Caco-2 (cell line): ENCODE data around the gene CFAP299. TPM values are rescaled to one million over a fixed set of nuclear protein-coding genes. Genes with fewer than 3 reads are reported as not detected.

Experiments
- BruUV-seq: library from RNA; stranded (reverse); fragments of 400-500 nt; replicated peaks from 2 replicates; lab custom pipeline; 2021; lab: Mats Ljungman, UMichigan
- CTCF ChIA-PET: fragments of 300-600 bp; sonication (Branson Sonifier 250); formaldehyde crosslinking; loops from one replicate; lab custom pipeline; 2022; ENCODE audit warnings: antibody characterized with exemption; lab: Charles Lee
- POLR2A ChIA-PET: fragments of 300-600 bp; sonication (Branson Sonifier 250); formaldehyde crosslinking; loops from one replicate; lab custom pipeline; 2022; ENCODE audit warnings: antibody characterized with exemption; lab: Charles Lee
- DNase-seq, 2 experiments: peaks; one replicate each; pipeline versions ENCODE4 v3.0.0 to v3.0.0-alpha.2; 2020 to 2022
- H3K27me3 ChIP-seq: replicated peaks from 2 replicates; pipeline ENCODE4 v1.6.0; 2011; ENCODE audit warnings: low read length; ENCODE audit not compliant: control insufficient read depth, insufficient read depth
- H3K36me3 ChIP-seq: 2 replicates; pipeline ENCODE4 v1.5.1; 2011; ENCODE audit warnings: low read length; ENCODE audit not compliant: control insufficient read depth, insufficient read depth
- H3K4me1 ChIP-seq: fragments of 250-450 bp; sonication (Bioruptor Pico); 2 replicates; pipeline ENCODE4 v1.5.1; 2020; ENCODE audit warnings: mild to moderate bottlenecking
- H3K4me3 ChIP-seq: 2 replicates; pipeline ENCODE4 v1.5.1; 2011; ENCODE audit warnings: low read depth, mild to moderate bottlenecking, control low read depth, low read length
- H3K9me3 ChIP-seq: fragments of 250-450 bp; sonication (Bioruptor Pico); 2 replicates; pipeline ENCODE4 v1.5.1; 2020; ENCODE audit warnings: mild to moderate bottlenecking, moderate library complexity
- H3K27ac Mint-ChIP-seq: one replicate; pipeline ENCODE4 v1.8.0; 2022; ENCODE audit warnings: mixed read lengths; ENCODE audit not compliant: unreplicated experiment
- H3K27me3 Mint-ChIP-seq: one replicate; pipeline ENCODE4 v1.8.0; 2022; ENCODE audit warnings: mixed read lengths; ENCODE audit not compliant: insufficient read depth, unreplicated experiment
- H3K36me3 Mint-ChIP-seq: one replicate; pipeline ENCODE4 v1.8.0; 2022; ENCODE audit warnings: mild to moderate bottlenecking, mixed read lengths; ENCODE audit not compliant: insufficient read depth, unreplicated experiment
- H3K4me1 Mint-ChIP-seq: one replicate; pipeline ENCODE4 v1.8.0; 2022; ENCODE audit warnings: low read depth, mixed read lengths; ENCODE audit not compliant: unreplicated experiment
- H3K4me3 Mint-ChIP-seq: one replicate; pipeline ENCODE4 v1.8.0; 2022; ENCODE audit warnings: mild to moderate bottlenecking, moderate library complexity, mixed read lengths; ENCODE audit not compliant: unreplicated experiment
- H3K9me3 Mint-ChIP-seq: one replicate; pipeline ENCODE4 v1.8.0; 2022; ENCODE audit warnings: mixed read lengths; ENCODE audit not compliant: unreplicated experiment
- intact Hi-C: fragments of 100-400 bp; cut with micrococcal nuclease; formaldehyde crosslinking; loops from one replicate; pipeline ENCODE4 v1.10.0; 2022; ENCODE audit not compliant: unreplicated experiment
- total RNA-seq: library from RNA; stranded (reverse); gene quantifications from 2 replicates; pipeline ENCODE4 v1.2.3, GENCODE V29; 2022
- TF ChIP-seq, protein P1 (sequence below), 2 experiments: fragments of 200-600 bp in 1 of 2; IDR thresholded peaks; 1 replicate in 1 of 2; 2 replicates in 1 of 2; pipeline versions ENCODE4 v1.5.1 to v1.8.0; 2011 to 2022; ENCODE audit warnings: antibody characterized with exemption in 1 of 2, control low read depth in 1 of 2, inconsistent platforms in 1 of 2, low read depth in 1 of 2, low read length in 1 of 2, mild to moderate bottlenecking in 1 of 2, moderate library complexity in 1 of 2; ENCODE audit not compliant: insufficient read depth in 1 of 2, severe bottlenecking in 1 of 2, unreplicated experiment in 1 of 2

CFAP299 gene
- total RNA-seq, 1 experiment from 2014 or later = not detected

DNA sequence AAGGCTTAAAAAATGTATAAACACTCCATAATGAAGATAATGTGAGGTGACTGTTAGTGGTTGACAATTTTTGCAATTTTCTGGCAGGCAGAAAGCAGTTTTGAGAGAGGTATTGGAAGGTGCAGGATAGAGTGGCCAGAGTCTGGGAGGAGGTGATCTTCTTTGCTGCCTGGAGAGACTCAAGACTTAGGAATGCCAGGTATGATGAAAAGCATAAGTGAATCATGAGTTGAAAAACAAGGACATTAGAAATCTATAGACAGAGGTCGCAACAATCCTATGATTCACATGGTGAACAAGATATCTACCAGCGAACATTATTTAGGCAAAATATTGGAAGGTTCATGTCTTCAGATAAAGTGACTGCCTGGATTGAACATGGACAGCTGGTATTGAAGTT, 118.5 kb downstream of the CFAP299 start:
- BruUV-seq = no TSS peak
- Mint-ChIP-seq H3K27me3 (no peaks in the 10 kb centered on the region), H3K9me3 (no peaks in the 10 kb centered on the region), H3K27ac (no peak overlapping the region), H3K4me1 (no peaks in the 10 kb centered on the region), H3K36me3 (no peaks in the 10 kb centered on the region), H3K4me3 (no peak overlapping the region)
- Histone ChIP-seq H3K4me1 (no peaks in the 10 kb centered on the region), H3K9me3 (no peaks in the 10 kb centered on the region), H3K27me3 (no peaks in the 10 kb centered on the region), H3K36me3 (no peaks in the 10 kb centered on the region), H3K4me3 (no peak overlapping the region)
- no peak for DNase-seq
- POLR2A ChIA-PET = no interaction called here
- TF ChIP-seq, protein P1, sequence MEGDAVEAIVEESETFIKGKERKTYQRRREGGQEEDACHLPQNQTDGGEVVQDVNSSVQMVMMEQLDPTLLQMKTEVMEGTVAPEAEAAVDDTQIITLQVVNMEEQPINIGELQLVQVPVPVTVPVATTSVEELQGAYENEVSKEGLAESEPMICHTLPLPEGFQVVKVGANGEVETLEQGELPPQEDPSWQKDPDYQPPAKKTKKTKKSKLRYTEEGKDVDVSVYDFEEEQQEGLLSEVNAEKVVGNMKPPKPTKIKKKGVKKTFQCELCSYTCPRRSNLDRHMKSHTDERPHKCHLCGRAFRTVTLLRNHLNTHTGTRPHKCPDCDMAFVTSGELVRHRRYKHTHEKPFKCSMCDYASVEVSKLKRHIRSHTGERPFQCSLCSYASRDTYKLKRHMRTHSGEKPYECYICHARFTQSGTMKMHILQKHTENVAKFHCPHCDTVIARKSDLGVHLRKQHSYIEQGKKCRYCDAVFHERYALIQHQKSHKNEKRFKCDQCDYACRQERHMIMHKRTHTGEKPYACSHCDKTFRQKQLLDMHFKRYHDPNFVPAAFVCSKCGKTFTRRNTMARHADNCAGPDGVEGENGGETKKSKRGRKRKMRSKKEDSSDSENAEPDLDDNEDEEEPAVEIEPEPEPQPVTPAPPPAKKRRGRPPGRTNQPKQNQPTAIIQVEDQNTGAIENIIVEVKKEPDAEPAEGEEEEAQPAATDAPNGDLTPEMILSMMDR (IDR thresholded peaks at IDR 0.05; ENCODE audit: insufficient read depth in 1 of 2, low read depth in 1 of 2, low read length in 1 of 2, severe bottlenecking in 1 of 2, unreplicated experiment in 1 of 2) = no peak
- CTCF ChIA-PET = no interaction called here
- intact Hi-C loops = no loop called here

GRCh38 chr4:80454556-80454955, 119.0 kb downstream of the CFAP299 start:
- Histone ChIP-seq H3K9me3 (no peaks in the 10 kb centered on the region), H3K4me3 (no peak overlapping the region), H3K27me3 (no peaks in the 10 kb centered on the region), H3K4me1 (no peaks in the 10 kb centered on the region), H3K36me3 (no peaks in the 10 kb centered on the region)
- no TSS peak for BruUV-seq
- ChIA-PET POLR2A (no interaction called here), CTCF (no interaction called here)
- H3K4me1 Mint-ChIP-seq = no peaks in the 10 kb centered on the region
- no peak for DNase-seq
- TF ChIP-seq, protein P1 (IDR thresholded peaks at IDR 0.05; ENCODE audit: insufficient read depth in 1 of 2, low read depth in 1 of 2, low read length in 1 of 2, severe bottlenecking in 1 of 2, unreplicated experiment in 1 of 2) = no peak
- no peaks in the 10 kb centered on the region for H3K9me3 Mint-ChIP-seq
- no peak overlapping the region for H3K27ac Mint-ChIP-seq
- H3K27me3 Mint-ChIP-seq = no peaks in the 10 kb centered on the region
- H3K4me3 Mint-ChIP-seq = no peak overlapping the region
- H3K36me3 Mint-ChIP-seq = no peaks in the 10 kb centered on the region
- intact Hi-C loops = no loop called here

DNA sequence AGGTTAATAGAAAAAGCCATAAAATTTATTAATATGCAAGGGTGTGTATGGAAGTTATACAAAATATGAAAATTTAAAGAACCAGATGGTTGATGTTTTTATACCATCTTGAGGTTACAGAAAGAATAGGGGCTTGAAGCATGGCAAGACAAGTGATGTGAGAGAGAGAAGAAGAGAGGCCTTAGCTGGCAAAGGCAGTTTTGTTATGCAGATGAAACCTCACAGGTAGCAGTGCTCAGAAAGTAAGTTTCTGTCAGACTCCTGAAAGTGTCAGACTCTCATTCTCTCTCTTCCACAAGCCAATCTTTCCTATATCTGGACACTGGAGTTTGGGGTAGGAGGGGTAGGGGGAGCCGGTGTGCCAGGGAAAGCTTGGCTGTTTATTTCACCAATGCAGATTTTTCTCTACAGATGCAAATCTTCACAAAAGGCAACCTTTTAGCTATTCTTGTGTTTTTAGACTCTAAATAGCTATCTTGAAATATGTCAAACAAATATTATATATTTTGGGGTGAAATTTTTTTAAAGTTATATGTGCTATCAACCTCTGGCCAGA, 124.5 kb downstream of the CFAP299 start:
- no peaks in the 10 kb centered on the region for H3K9me3 Mint-ChIP-seq
- POLR2A ChIA-PET = no interaction called here
- no TSS peak for BruUV-seq
- Histone ChIP-seq H3K36me3 (no peaks in the 10 kb centered on the region), H3K27me3 (no peaks in the 10 kb centered on the region), H3K4me3 (no peak overlapping the region), H3K4me1 (no peaks in the 10 kb centered on the region), H3K9me3 (no peaks in the 10 kb centered on the region)
- no peak overlapping the region for H3K4me3 Mint-ChIP-seq
- CTCF ChIA-PET = no interaction called here
- intact Hi-C loops = no loop called here
- DNase-seq = no peak
- H3K27ac Mint-ChIP-seq = no peak overlapping the region
- no peaks in the 10 kb centered on the region for H3K36me3 Mint-ChIP-seq
- TF ChIP-seq, protein P1 (IDR thresholded peaks at IDR 0.05; ENCODE audit: insufficient read depth in 1 of 2, low read depth in 1 of 2, low read length in 1 of 2, severe bottlenecking in 1 of 2, unreplicated experiment in 1 of 2) = no peak
- no peaks in the 10 kb centered on the region for H3K4me1 Mint-ChIP-seq
- no peaks in the 10 kb centered on the region for H3K27me3 Mint-ChIP-seq
